GM12892 (cell line): ENCODE data around the gene SLC25A27.
"Not testable (repeated sequence)": the region's sequence is repeated elsewhere in the genome, so short reads cannot be mapped to it uniquely, and the experiment has no call there.

Experiments
- DNase-seq: peaks from one replicate; pipeline ENCODE4 v3.0.0; 2011; ENCODE audit not compliant: insufficient read length
- FAIRE-seq: peaks from 2 replicates; lab custom pipeline; 2011; peaks lifted over from hg19 to GRCh38; lab: Jason Lieb, UNC
- POLR2A ChIP-seq: IDR thresholded peaks from 2 replicates; pipeline ENCODE4 v1.6.1; 2011; ENCODE audit warnings: low read depth, low read length, control low read depth
- POLR2AphosphoS5 ChIP-seq: IDR thresholded peaks from 2 replicates; pipeline ENCODE4 v1.6.1; 2011; ENCODE audit warnings: low read depth, low read length, control low read depth
- TAF1 ChIP-seq: IDR thresholded peaks from 2 replicates; pipeline ENCODE4 v1.6.1; 2011; ENCODE audit warnings: low read depth, mild to moderate bottlenecking, control low read depth, low read length, borderline replicate concordance

Gene SLC25A27

DNA sequence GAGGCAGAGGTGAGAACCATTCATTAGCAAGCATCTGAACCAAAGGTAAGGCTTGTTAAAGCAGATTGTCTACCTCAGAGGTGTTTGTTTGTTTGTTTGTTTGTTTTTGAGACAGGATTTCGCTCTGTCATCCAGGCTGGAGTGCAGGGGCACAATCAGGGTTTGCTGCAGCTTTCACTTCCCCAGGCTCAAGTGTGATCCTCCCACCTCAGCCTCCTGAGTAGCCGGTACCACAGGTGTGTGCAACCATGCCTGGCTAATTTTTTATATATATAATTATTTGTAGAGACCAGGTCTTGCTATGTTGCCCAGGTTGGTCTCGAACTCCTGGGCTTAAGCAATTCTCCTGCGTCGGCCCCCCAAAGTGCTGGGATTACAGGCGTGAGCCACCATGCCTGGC is 17.3 kb upstream of the SLC25A27 start:
- FAIRE-seq = no peak
- TF ChIP-seq POLR2AphosphoS5 (no peak), POLR2A (no peak), TAF1 (no peak)
- no peak for DNase-seq

DNA sequence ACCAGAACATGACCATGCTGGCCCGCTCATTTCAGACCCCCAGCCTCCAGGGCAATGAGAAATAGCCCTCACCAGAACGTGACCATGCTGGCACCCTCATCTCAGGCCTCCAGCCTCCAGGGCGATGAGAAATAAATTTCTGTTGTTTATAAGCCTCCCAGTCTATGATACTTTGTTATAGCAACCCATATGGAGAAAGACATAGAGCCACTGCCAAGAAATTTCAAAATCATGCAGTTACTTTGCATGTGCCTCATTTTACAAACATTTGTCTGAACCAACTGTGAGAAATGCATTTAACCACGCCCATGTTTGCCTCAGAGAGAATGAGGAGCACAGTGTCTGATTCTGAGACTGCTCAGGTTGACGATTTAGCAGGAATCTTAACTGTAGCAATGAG is 15.6 kb upstream of the SLC25A27 start:
- TF ChIP-seq POLR2A (no peak), POLR2AphosphoS5 (no peak), TAF1 (no peak)
- DNase-seq (no peak), FAIRE-seq (no peak)

DNA sequence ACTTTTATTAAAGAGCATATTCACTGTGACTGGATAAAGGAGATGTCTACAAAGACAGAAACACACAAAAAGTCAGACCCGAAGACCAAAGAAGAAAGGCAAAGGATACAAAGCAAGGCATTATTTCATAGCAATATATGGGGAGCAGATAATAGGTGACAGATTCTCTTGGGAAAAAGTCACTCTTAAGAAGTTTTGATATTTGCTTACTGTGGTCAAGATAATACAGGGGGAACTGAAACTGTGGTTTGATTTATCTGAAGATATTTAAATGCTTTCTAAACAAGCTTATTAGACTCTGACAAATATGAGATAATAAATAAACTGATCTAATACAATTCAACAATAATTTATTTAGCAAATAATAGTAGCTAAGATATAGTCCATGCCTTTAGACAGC is 14.8 kb upstream of the SLC25A27 start:
- FAIRE-seq (no peak), DNase-seq (no peak)
- no peak for TF ChIP-seq POLR2AphosphoS5
- no peak for TF ChIP-seq TAF1
- TF ChIP-seq POLR2A = no peak

DNA sequence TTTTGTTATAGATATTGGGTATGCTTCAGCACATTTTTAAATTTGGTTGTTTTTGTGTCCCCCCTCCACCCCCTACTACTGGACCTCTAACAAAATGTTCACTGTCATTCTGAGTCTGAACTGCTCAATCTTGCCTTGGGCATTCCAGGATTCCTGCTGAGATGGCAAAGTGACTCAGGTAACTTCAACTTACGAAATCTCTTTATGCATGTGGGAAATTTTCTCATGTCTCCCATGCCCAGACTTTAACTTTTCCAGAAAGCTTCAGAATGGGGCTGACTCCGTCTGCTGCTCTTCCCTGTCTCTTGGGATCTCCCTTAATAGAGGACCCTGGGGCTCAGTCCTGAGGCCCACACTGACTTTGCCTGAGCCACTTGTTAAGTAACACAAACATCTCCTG is 14.1 kb upstream of the SLC25A27 start:
- FAIRE-seq = no peak
- TF ChIP-seq TAF1 = no peak
- TF ChIP-seq POLR2A = no peak
- TF ChIP-seq POLR2AphosphoS5 = no peak
- DNase-seq = no peak

DNA sequence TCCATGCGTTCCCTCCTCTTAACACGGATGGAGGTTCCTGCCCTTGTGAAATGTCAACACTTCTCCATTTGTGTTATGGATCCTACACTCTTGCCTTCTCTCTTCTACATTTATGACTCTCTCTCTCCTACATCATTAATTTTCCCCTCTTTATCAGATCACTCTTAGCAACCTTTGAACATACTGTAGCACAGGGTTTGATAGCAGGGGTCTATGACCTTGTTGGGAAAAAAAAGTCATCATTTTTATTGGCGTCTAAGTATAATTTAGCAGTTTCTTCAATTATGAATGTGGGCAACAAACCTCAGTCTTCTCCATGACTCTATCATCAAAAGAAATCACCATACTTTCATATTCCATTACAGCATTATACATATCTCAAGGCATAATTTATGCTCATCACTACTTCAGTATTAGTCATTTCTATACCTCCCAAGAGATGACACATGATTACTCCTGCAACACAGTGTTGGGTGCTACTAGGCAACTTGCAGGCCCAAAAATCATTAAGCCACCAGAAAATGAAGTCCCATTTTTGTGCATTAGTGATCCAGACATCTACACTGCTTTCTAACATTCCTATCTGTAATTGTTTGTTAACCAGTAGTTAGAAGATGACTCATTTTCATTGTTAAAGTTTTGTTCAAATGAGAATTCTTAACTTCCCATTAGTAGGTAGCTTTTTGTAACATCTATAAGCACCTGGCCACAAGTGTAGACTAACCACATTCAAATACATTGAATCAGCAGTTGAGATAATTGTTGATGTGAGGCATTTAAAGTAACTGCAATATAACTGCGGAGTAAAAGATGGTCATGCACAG is 9.6 kb upstream of the SLC25A27 start:
- TF ChIP-seq POLR2AphosphoS5 (no peak), POLR2A (no peak), TAF1 (no peak)
- DNase-seq (no peak), FAIRE-seq (no peak)

DNA sequence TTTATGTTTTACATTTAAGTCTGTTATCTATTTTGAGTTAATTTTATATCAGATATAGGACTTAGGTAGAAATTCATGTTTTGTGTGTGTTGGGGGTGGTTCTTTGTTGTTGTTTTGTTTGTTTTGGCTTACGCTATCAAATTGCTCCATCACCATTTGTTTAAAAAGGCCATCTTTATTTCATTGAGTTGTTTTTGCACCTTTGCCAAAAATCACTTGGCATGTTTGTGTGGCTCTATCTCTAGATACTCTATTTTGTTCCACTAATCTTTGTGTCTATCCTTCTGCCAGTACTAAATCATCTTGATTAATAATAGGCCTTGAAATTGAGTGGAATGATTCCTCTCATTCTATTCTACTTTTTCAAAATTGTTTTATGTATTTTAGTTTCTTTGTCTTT is 7.5 kb upstream of the SLC25A27 start:
- TF ChIP-seq POLR2A (no peak), TAF1 (no peak), POLR2AphosphoS5 (no peak)
- no peak for FAIRE-seq
- DNase-seq = no peak

DNA sequence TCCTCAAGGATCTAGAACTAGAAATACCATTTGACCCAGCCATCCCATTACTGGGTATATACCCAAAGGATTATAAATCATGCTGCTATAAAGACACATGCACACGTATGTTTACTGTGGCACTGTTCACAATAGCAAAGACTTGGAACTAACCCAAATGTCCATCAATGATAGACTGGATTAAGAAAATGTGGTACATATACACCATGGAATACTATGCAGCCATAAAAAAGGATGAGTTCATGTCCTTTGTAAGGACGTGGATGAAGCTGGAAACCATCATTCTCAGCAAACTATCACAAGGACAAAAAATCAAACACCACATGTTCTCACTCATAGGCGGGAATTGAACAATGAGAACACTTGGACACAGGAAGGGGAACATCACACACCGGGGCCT is 4.7 kb upstream of the SLC25A27 start:
- DNase-seq, FAIRE-seq: not testable (repeated sequence)

DNA sequence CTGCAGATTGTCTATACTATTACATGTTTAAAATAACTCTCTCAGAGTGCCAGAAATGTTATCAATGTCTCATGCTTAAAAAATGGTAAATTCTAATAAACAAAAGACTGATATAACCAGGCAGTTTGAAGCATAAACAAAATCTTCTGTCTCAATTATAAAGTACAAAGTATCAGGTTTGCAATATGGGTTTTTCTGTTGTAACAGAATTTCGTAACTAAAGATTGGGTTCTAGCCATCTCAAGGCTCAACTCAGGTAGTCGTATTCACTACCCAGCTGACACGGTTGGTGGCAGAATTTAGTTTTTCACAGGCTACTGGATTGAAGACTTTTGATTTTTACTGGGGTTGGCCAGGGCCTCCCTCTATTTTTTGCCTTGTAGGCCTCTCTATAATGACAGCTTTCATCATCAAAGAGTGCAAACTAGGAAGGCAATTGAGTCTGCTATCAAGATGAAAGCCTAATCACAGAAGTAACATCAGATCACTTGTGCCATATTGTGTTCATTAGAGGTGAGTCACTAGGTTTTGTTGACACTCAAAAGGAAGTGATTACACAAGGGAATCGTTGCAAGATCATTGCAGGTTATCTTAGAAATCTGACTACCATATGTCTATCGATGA is 3.8 kb upstream of the SLC25A27 start:
- no peak for DNase-seq
- FAIRE-seq = no peak
- TF ChIP-seq TAF1 (no peak), POLR2A (no peak), POLR2AphosphoS5 (no peak)

DNA sequence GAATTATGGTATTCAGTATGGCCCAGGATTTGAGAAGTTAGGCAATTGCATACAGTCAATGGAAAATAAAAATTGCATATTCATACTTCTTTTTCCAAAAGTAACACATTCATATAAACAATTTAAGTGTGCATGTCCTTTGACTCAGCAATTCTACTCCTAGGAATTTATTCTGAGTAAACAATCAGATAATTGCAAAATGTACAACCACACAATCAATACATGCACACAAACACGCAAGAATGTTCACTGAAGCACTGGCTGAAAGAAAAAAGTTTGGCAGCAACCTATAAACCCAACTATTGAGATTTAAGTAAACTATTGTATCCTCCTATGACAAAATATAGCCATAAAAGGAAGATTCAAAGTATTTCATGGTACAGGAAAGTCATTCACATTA is 1.8 kb upstream of the SLC25A27 start:
- TF ChIP-seq POLR2AphosphoS5 = no peak
- no peak for TF ChIP-seq POLR2A
- no peak for FAIRE-seq

DNA sequence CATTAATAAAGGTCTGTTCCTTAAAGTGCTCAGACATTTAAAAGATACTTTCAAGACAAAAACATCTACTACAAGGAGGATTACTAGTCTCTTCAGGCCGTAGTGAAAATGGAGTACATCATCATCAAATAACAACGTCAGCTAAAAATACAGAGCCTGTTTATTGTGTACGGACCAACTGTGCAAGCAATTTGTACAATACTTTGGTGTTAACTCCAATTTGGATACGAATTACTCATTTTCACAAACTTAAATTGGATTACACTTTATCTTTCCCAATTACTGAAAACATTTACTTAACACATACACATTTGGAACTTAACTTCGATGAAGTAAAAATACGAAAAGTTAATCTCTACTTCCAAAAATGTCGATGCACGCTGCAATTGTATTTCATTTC is 959 bp upstream of the SLC25A27 start:
- no peak for DNase-seq
- TF ChIP-seq POLR2AphosphoS5 = no peak
- TF ChIP-seq POLR2A = no peak
- TF ChIP-seq TAF1 = no peak
- FAIRE-seq = no peak

More for the DNA sequence above, 1.8 kb upstream of the SLC25A27 start:
- DNase-seq = no peak

DNA sequence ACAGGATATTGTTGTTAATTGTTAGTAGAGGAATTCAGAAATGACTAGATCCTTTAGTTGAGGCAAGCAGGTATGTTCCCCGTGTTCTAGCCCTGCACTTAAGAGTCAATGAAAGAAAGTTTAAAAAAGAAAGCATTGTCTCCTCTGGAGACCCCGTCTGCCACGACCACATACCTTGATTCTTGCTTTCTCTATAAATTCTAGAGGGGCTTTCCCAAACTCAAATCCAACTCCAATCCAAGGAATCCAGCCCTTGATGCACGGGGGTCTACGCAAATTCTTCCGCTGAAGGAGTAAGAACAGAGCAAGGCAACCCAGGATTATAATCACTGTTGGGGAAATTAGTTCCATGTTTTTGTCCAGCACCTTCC is 558 bp upstream of the SLC25A27 start:
- DNase-seq (no peak), FAIRE-seq (peak; percentile 38)
- TF ChIP-seq POLR2A = no peak

DNA sequence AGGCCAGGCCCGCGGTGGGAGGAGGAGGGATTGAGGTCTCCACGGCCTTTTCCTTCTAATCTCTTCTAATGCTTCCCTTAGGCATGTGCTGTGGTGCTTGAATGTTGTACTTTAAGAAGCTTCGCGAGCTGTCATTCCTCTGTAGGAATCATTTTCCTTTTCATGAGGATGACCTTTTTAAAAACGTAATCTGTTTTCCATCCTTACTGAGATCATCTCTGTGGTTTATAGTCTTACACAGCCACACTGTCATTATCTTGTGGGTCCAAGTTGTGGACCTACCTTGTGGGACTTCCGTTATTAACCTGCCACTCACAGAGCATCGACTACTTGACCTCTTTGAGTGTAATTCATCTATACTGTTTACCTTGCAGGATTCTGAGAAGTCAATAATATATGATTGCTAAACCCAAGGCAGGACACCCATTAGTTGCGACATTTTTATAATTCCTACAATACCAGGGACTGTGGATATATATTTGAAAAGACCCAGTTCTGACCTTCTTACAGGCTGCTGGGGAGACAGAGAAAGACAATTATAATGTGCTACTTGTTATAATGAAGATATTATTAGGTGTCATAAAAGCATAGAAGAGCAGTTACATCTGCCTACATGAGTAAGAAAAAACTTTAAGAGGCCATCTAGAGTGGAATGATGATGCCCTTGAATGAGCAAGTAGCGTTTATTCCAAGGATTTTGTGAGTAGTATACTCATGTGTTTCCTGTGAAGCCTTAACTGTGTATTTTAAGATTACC is 842 bp downstream of the SLC25A27 start:
- DNase-seq = no peak
- no peak for FAIRE-seq
- no peak for TF ChIP-seq POLR2A
- no peak for TF ChIP-seq POLR2AphosphoS5
- no peak for TF ChIP-seq TAF1

DNA sequence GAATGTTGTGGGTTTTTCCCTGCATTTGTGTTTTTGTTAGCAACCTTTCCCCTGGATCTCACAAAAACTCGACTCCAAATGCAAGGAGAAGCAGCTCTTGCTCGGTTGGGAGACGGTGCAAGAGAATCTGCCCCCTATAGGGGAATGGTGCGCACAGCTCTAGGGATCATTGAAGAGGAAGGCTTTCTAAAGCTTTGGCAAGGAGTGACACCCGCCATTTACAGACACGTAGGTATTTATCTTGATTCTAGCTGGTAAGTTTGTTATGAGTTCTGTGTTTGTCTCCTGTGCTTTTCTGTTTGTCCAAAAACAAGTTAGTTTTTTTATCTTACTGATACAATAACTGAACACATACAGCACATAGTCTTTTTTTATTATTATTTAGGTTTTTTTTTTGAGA is 3.0 kb downstream of the SLC25A27 start:
- DNase-seq (no peak), FAIRE-seq (no peak)
- no peak for TF ChIP-seq TAF1
- TF ChIP-seq POLR2A = no peak
- TF ChIP-seq POLR2AphosphoS5 = no peak
